Fibroblast of skin of back (primary cell): ENCODE measurements around the gene TRIP10.
"Not testable (repeated sequence)": the region's sequence is repeated elsewhere in the genome, so short reads cannot be mapped to it uniquely, and the experiment has no call there.

Source experiments
- DNase-seq: peaks from one replicate; pipeline ENCODE4 v3.0.0-alpha.2; 2013

TRIP10 gene

DNA sequence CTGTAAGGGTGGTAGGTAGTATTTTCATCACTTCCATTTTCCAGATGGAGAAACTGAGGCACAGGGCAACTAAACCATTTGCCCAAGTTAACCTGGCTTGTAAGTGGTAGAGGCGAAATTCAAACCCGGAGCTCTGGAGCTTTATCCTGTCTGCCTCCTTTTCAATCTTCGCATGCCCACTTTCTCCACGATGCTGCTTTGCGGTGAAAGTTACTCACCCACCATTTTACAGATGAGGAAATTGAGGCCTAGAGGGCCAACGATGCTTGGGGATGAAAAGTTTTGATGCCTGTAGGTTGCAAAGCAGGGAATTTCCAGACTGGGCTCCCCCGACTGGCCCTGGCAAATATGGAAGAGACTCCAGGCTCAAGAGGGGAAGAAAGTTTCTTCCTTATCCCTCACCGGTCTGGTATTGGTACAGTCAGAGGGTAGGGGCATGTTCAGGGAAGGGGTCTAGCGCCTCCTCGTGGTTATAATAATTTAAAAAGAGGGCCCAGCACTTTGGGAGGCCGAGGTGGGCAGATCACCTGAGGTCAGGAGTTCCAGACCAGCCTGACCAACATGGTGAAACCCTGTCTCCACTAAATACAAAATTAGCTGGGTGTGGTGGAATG is 29.6 kb downstream of the TRIP10 start:
- peak; percentile 15 for DNase-seq

DNA sequence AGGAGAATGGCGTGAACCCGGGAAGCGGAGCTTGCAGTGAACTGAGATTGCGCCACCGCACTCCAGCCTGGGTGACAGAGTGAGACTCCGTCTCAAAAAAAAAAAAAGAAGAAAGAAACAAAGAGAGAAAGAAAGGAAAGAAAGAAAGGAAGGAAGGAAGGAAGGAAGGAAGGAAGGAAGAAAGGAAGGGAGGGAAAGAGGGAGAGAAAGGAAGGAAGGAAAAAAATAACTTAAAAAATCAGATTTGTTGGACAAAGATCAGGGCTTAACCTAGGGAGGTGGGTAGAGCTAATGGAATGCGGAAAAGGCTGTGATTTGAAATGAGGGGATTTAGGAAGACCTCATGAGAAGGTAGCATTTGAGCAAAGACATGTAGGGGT is 32.2 kb downstream of the TRIP10 start:
- DNase-seq, result not testable (repeated sequence)

DNA sequence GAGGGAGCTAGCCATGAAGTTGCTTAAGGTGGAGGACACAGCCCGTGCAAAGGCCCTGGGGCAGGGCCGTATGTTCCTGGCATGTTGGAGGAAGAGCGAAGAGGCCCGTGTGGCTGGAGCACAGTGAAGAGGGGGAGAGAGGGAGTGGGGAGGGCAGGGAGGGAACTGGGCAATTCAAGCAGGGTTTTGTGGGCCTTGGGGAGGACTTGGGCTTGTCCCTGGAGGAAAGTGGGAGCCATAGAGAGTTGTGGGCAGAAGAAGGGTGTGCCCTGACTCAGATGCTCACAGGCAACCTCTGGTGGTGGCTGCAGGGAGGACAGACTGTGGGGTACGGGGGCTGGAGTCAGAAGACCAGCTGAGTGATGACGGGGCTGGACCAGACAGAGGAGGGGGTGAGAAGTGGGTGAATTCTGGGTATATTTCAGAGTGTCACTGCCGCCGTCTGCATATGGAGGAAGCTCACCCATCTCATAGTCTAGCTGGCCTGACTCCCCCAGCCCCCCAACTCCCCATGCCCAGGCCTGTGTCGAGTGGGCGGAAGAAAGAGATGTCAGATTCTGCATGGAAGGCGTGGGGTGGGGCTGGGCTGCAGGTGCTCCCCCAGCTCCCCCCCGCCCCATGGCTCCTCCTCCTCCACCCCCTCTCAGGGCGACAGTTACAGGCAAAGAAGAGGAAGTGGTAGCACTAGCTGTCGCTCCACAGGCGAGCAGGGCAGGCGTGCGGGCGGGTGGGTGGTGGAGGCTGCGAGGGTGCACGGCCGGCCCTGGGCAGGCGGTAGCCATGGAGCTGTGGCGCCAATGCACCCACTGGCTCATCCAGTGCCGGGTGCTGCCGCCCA is 32.8 kb downstream of the TRIP10 start, which contains the start of gene VAV1:
TSS of gene VAV1 (plus strand) at position 681 of the 838 bp plus-strand sequence. CDS start at position 781, 100 bp downstream.
- no peak for DNase-seq

DNA sequence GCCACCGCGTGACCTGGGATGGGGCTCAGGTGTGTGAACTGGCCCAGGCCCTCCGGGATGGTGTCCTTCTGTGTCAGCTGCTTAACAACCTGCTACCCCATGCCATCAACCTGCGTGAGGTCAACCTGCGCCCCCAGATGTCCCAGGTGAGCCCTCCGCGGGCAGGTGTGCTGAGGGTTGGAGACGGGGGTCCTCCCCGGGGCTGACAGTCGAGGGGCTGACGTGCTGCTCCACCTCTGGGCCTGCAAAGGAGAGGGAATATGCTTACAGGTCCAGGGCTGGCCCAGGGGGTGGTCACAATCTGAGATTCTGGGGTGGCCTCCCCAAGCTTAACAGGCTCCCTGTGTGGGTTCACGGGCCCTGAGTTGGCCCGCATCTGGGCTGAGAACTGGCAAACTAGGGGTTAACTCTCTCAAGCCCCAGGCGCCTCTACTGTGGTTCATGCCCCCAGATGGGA is 33.4 kb downstream of the TRIP10 start:
- DNase-seq, result no peak

DNA sequence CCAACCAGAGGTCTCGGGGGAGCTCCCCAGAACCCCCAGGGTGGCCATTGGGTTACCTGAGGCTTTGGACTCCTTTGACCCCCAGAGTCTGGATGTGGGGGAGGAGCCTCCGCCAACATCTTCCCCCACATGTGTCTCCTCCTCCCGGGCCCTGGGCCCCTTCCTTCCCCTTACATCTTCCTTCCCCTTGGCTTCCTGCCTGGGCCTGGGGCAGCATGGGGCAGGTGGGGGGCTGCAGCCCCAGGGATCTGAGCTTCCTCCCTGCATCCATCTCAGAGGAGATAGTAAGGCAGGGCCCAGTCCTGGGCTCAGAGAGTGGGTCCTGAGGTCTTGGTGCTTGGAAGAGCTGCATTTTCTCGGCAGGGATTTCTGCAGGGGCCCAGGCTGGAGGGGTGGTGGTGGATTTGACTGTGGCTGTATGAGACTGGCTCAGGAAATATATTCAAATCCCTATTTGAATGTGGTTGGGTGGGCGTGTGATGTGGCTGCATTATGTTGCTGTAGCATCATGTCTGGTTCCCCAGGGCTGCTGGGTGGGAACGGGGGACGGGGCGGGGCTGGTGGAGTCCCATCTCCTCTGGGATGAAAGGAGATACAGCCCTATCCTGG is 33.9 kb downstream of the TRIP10 start:
- no peak for DNase-seq

DNA sequence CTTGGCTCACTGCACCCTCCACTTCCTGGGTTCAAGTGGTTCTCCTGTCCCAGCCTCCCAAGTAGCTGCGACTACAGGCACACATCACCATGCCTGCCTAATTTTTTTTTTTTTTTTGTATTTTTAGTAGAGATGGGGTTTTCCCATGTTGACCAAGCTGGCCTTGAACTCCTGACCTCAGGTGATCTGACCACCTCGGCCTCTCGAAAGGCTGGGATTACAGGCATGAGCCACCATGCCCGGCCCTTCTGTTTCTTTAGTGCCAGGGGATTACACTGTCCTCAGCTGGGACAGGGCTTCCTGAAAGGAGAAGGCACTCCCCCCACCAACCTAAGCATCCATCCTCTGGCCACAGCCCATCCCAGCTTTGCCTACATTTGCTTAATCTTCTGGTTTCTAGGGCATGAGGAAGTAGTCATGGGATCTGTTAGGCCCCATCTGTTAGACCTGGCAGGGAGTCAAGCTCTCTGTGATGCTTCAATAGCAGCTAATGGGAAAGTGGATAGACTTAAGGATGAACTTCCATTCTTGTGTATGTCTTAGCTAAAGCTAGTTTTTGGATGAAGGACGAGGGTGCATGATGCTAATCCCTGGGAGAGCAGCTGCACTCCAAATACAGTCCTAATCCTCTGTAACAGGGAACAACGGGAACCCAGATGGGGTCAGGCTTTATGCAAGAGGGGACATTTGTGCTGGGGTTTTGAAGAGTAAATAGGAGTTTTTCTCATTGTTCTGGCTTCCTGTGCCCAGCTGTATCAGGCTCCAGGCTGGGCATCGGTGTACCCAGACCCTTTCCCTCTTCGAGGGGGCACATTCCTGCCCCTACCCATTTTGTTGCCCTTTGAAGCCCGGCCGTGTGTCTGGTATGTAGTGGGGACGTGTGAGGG is 35.6 kb downstream of the TRIP10 start:
- DNase-seq, result no peak

DNA sequence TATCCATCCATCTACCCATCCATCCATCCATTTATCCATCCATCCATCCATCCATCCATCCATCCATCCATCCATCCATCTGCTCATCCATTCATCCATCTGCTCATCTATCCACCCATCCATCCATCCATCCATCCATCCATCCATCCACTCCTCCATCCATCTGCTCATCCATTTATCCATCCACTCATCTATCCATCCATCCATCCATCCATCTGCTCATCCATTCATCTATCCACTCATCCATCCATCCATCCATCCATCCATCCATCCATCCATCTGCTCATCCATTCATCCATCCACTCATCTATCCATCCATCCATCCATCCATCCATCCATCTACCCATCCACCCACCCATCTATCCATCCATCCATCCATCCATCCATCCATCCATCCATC is 36.6 kb downstream of the TRIP10 start:
- DNase-seq, result not testable (repeated sequence)

DNA sequence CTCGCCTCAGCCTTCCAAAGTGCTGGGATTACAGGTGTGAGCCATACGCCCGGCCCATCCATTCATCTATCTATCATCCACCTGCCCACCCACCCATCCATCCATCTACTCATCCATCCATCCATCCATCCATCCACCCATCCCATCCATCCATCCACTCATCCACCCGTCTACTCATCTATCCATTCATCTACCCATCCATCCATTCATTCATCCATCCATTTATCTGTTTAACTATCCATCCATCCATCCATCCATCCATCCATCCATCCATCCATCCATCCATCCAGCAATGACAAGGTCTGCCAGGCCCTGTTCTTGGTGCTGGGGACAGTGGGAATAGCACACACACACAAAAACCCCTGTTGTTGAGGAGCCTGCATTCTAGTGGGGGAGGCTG is 37.5 kb downstream of the TRIP10 start:
- no peak for DNase-seq

DNA sequence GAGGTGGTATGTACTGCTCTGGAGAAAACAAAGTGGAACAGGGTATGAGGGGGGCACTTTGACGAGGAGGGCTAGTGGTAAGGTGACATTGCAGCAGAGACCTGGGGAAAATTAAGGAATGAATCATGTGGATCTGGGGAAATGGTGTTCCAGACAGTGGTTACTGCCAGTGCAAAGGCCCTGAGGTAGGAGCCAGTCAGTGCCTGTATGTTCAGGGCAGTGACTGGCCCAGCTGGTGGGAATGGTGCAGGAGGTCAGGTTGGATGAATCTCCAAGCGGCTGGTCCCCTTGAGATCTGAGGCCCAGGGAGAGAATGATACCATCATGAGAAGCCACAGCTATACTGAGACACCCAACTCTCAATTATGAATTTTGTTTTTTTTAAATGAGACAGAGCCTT is 38.0 kb downstream of the TRIP10 start:
- no peak for DNase-seq

DNA sequence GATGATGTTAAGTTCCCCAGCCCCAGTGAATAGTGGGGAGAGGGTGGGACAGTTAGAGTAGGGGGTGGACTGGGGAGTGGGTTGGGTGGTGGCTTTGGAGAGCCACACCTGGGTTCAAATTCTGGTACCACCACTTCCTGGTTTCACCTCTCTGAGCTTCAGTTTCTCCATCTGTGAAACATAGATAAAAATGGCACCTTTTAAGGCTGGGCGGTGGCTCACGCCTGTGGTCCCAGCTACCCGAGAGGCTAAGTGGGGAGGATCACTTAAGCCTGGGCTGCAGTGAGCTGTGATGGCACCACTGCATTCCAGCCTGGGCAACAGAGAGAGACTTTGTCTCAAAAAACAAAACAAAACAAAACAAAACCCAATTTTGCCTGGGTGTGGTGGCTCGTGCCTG is 38.9 kb downstream of the TRIP10 start:
- DNase-seq, result no peak

DNA sequence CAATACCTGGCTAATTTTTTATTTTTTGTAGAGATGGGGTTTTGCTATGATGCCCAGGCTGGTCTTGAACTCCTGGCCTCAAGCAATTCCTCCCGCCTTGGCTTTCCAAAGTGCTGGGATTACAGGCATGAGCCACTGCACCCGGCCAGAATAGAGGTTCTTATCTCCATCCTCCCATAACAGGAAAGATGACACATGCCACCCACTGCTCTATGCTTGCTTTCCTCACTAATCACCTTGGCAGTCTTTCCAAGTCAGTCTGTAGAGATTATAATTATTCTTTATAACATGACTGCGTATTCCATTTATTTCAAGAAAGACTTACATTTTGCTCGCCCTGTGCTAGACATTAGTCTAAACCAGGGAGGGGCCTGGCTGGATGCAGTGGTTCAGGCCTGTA is 39.7 kb downstream of the TRIP10 start:
- DNase-seq, result no peak

DNA sequence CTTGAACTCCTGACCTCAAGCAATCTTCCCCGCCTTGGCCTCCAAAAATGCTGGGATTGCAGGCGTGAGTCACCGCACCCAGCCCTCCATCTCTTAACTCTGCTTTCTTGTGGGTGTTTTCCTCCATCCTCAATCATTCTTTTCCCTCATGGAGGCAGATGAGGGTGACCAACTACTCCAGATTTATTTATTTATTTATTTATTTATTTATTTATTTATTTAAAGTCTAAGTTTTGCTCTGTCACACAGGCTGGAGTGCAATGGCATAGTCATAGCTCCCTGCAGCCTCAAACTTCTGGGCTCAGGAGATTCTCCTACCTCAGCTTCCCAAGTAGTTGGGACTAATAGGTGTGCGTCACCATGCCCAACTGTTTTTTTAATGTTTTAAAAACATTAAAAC is 47.9 kb downstream of the TRIP10 start:
- DNase-seq, result no peak

DNA sequence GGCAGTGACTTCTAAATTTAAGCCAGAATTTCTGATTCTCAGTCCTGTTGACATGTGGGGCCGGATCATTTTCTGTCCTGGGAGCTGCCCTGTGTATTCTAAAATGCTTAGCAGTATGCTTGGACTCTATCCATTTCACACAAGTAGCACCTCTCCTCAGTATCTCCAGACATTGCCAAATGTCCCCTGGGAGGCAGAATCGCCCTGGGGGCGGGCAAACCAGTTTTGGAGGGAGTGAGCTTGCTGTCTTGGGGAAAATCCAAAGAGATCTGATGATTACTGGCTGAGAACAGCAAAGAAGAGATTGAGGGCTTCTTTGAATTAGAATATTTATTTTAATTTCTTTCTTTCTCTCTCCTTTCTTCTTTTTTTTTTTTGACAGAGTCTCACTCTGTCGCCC is 49.4 kb downstream of the TRIP10 start:
- DNase-seq, result no peak

DNA sequence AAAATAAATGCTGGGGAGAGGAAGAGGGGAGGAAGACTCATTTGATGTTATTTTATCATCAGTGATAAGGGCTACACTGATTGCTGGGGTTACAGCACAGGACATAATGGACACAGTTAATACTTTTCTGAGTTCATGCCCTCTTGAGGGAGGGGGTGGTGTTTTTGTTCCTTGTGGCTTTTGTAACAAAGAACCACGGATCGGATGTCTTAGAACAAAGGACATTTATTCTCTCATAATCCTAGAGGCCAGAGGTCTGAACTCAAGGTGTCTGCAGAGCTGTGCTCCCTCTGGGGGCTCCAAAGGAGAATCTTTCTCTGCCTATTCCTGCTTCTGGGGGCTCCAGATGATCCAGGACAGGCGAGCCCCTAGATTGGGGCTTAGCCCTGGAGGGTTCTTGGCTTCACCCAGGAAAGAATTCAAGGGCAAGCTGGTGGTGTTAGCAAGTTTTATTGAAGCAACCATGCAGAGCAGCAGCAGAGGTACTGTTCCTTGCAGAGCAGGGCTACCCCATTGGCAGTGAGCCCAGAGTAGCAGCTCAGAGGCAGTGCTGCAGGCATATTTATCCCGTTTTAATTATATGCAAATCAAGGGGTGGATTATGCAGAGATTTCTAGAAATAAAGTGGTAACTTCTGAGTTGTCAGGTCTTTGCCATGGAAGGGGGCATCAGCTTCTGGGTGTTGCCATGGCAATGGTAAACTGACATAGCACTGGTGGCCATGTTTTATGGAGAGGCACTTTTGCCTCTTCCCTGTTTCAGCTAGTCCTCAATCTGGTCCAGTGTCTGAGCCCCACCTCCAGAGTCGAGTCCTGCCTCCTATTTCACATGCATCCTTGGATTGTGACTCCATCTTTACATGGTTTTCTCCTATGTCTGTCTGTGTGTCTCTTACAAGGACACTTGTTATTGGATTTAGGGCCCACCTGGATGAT is 51.0 kb downstream of the TRIP10 start:
- DNase-seq, result no peak

DNA sequence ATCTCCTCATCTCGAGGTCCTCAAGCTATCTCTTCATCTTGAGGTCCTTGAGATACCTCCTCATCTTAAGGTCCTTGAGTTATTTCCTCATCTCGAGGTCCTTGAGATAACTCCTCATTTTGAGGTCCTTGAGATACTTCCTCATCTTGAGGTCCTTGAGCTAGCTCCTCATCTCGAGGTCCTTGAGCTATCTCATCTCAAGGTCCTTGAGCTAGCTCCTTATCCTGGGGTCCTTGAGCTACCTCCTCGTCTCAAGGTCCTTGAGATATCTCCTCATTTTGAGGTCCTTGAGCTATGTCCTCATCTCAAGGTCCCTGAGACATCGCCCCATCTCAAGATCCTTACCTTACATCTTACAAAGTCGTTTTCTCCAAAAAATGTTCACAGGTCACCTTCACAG is 51.8 kb downstream of the TRIP10 start:
- no peak for DNase-seq

DNA sequence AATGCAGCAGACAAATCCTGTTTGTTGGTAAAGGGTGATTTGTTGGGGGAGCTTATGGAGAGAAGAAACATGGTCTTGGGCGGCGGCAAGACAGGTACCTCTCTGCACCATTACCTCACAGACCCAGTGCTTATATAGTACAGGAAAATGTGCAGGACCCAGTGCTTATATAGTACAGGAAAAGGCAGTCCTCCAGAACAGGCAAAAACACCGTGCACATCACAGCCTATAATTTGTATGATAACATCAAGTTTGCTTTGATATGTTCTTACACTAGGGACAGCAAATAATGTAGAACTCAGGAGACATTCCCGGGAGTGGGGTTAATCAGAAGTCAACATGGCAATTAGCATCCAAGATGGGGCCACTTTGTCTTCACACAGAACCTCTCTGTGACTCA is 53.9 kb downstream of the TRIP10 start:
- no peak for DNase-seq

DNA sequence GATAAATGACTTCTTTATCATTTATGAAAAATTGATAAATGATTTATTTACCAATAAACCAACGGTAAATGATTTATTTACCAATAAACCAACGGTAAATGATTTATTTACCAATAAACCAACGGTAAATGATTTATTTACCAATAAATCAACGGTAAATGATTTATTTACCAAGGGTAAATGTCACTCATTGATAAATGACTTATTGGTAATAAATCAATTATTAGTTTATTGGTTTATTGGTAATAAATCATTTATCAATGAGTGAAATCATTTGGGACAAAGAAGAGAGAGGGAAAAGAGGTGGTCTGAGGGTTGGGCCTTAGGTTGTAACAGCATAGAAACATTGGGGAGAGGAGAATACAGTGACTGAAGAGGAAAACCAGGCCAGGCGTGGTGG is 54.5 kb downstream of the TRIP10 start:
- no peak for DNase-seq

DNA sequence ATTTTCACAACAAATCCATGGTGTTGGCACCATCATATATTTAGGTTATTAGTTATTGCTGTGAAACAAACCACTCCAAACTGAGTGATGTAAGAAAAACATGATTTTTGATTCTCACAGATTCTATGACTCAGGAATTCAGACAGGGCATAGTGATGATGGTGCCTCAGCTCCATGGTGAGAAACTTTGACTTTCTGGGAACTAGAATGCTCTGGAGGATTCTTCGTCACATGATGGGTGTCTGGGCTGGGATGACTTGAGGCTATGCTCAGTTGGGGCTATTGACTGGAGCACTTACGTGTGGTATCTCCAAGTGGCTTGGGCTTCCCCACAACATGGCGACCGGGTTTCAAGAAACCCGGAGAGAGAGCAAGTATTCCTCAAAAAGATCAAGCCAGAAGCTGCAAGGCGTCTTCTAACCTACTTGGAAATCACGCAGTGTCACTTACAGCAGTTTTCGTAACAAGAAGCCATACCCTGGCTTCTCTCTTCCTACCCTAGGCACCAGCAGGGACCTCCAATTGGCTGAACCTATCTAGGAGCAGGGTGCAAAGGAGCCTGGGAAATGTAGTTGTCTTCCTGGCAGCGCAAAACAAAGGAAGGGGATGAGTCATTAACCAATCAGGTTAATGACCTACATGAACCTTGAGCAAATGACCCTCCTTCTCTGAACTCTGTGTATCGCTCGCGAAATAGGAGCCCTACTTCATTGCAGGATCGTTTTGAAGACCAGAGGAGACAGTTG is 55.4 kb downstream of the TRIP10 start:
- no peak for DNase-seq

DNA sequence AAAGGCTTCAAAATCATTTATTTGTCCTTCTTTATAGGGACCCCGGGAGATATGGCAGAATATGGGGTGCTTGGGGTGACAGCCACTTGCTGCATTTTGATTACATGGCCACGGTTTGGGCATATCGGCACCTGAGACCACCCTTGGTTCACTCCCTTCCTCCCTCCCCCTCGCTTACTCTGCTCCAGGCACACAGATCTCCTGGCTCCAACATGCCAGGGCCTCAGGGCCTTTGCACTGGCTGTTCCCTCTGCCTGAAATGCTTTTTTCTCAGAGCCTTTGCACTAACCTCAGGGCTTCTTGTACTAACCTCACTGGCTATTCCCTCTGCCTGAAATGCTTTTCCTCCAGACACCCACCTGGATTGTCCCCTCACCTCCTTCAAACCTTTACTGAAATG is 56.8 kb downstream of the TRIP10 start:
- DNase-seq, result no peak

DNA sequence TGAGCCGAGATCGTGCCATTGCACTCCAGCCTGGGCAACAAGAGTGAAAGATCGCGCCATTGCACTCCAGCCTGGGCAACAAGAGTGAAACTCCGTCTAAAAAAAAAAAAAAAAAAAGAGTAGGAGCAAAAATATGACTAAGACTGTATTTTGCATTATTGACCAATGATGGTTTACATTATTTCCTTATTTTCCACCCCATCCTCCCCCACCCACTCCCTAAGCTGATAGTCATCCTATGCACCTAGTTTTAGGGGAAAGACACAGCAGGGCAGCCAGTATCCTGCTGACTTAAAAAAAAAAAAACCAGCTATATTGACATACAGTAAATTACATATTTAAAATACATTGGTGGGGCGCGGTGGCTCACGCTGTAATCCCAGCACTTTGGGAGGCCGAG is 58.2 kb downstream of the TRIP10 start:
- no peak for DNase-seq
